H1 (cell line): ENCODE results near the gene GSTO1. TPM values are rescaled to one million over a fixed set of nuclear protein-coding genes. Genes with fewer than 3 reads are reported as not detected.

Experiments
- CTCF ChIA-PET: fragments of 300-600 bp; sonication (Branson Sonifier 250); formaldehyde crosslinking; loops from one replicate; lab custom pipeline; 2021; ENCODE audit not compliant: partially characterized antibody; lab: Charles Lee
- POLR2A ChIA-PET: fragments of 300-600 bp; sonication (Branson Sonifier 250); formaldehyde crosslinking; loops from one replicate; lab custom pipeline; 2021; ENCODE audit warnings: inconsistent platforms; ENCODE audit not compliant: partially characterized antibody; lab: Charles Lee
- DNase-seq, 2 experiments: peaks; one replicate each; pipeline versions ENCODE4 v3.0.0 to v3.0.0-alpha.2; 2010 to 2022; ENCODE audit warnings: low spot score in 2 of 2, low read depth in 1 of 2, mixed read lengths in 1 of 2
- FAIRE-seq: peaks from 2 replicates; lab custom pipeline; 2011; peaks lifted over from hg19 to GRCh38; lab: Jason Lieb, UNC
- H2AFZ ChIP-seq: 2 replicates; pipeline ENCODE4 v1.8.1; 2012; ENCODE audit warnings: low read length, inconsistent platforms
- H2AK5ac ChIP-seq: 2 replicates; pipeline ENCODE4 v1.6.1; 2013; ENCODE audit warnings: low read depth, low read length
- H2BK120ac ChIP-seq: replicated peaks from 2 replicates; pipeline ENCODE3; 2013; ENCODE audit warnings: low read depth, low read length, inconsistent platforms
- H2BK12ac ChIP-seq: 2 replicates; pipeline ENCODE4 v1.6.1; 2013; ENCODE audit warnings: low read depth, low read length
- H2BK15ac ChIP-seq: 2 replicates; pipeline ENCODE4 v1.6.1; 2013; ENCODE audit warnings: low read length
- H2BK20ac ChIP-seq: 2 replicates; pipeline ENCODE4 v1.6.1; 2013; ENCODE audit warnings: low read length
- H2BK5ac ChIP-seq: 2 replicates; pipeline ENCODE4 v1.6.1; 2013; ENCODE audit warnings: low read depth, low read length
- H3K14ac ChIP-seq: 2 replicates; pipeline ENCODE4 v1.6.1; 2013; ENCODE audit warnings: inconsistent platforms; ENCODE audit not compliant: insufficient read length
- H3K18ac ChIP-seq: 2 replicates; pipeline ENCODE4 v1.6.1; 2013; ENCODE audit warnings: low read length; ENCODE audit errors: extremely low read depth
- H3K23ac ChIP-seq: 2 replicates; pipeline ENCODE4 v1.6.1; 2013; ENCODE audit warnings: inconsistent platforms; ENCODE audit not compliant: insufficient read length
- H3K23me2 ChIP-seq: 2 replicates; pipeline ENCODE4 v1.6.1; 2013; ENCODE audit warnings: low read depth, low read length
- H3K27ac ChIP-seq: 2 replicates; pipeline ENCODE4 v1.6.1; 2011; ENCODE audit warnings: low read depth, low read length, inconsistent platforms
- H3K27me3 ChIP-seq, 4 experiments: replicated peaks in 1 of 4; 1 replicate in 1 of 4; 2 replicates in 3 of 4; pipeline versions ENCODE4 v1.6.1 to v1.8.1; 2011 to 2013; ENCODE audit warnings: low read length in 3 of 4, mild to moderate bottlenecking in 3 of 4, inconsistent platforms in 2 of 4, mixed read lengths in 2 of 4, moderate library complexity in 1 of 4; ENCODE audit not compliant: control insufficient read depth in 3 of 4, insufficient read depth in 3 of 4; ENCODE audit errors: extremely low read depth in 1 of 4
- H3K36me3 ChIP-seq, 4 experiments: 2 replicates each; pipeline versions ENCODE4 v1.6.1 to v1.8.1; 2011 to 2013; ENCODE audit warnings: mild to moderate bottlenecking in 4 of 4, low read length in 3 of 4, moderate library complexity in 2 of 4, control low read depth in 1 of 4, inconsistent platforms in 1 of 4; ENCODE audit not compliant: insufficient read depth in 4 of 4, control insufficient read depth in 2 of 4
- H3K4ac ChIP-seq: replicated peaks from 2 replicates; pipeline ENCODE3; 2013; ENCODE audit warnings: low read length, low read depth, mixed read lengths, inconsistent platforms; ENCODE audit not compliant: insufficient read length
- H3K4me1 ChIP-seq, 4 experiments: replicated peaks in 1 of 4; 1 replicate in 1 of 4; 2 replicates in 3 of 4; pipeline versions ENCODE4 v1.6.1 to v1.8.1; 2011 to 2013; ENCODE audit warnings: low read length in 3 of 4, inconsistent platforms in 2 of 4, mixed read lengths in 1 of 4; ENCODE audit not compliant: insufficient read depth in 4 of 4, control insufficient read depth in 3 of 4
- H3K4me2 ChIP-seq, 2 experiments: 2 replicates each; pipeline versions ENCODE4 v1.6.1 to v1.8.1; 2011 to 2013; ENCODE audit warnings: low read depth in 2 of 2, low read length in 2 of 2, control low read depth in 1 of 2, inconsistent platforms in 1 of 2, mild to moderate bottlenecking in 1 of 2; ENCODE audit not compliant: insufficient read depth in 1 of 2
- H3K4me3 ChIP-seq, 4 experiments: fragments of 200-600, 300-600 bp in 1 of 4; sonication (generic), shearing (Covaris generic), sonication (Bioruptor Twin) in 1 of 4; 2 replicates each; pipeline versions ENCODE4 v1.5.1 to v1.8.1; 2011 to 2016; ENCODE audit warnings: low read length in 4 of 4, low read depth in 3 of 4, control low read depth in 2 of 4, inconsistent platforms in 2 of 4, mild to moderate bottlenecking in 2 of 4, mixed read lengths in 1 of 4, moderate library complexity in 1 of 4; ENCODE audit not compliant: insufficient read depth in 2 of 4; ENCODE audit errors: extremely low read depth in 1 of 4
- H3K56ac ChIP-seq: replicated peaks from 2 replicates; pipeline ENCODE3; 2013; ENCODE audit warnings: low read depth, mild to moderate bottlenecking, mixed read lengths, low read length, inconsistent platforms; ENCODE audit not compliant: insufficient read length
- H3K79me1 ChIP-seq: 2 replicates; pipeline ENCODE4 v1.6.1; 2013; ENCODE audit warnings: low read depth, low read length, control low read depth
- H3K79me2 ChIP-seq, 2 experiments: 2 replicates each; pipeline versions ENCODE4 v1.6.1 to v1.8.1; 2012 to 2013; ENCODE audit warnings: low read length in 2 of 2, mild to moderate bottlenecking in 2 of 2, inconsistent platforms in 1 of 2; ENCODE audit not compliant: insufficient read depth in 2 of 2, control insufficient read depth in 1 of 2
- H3K9ac ChIP-seq, 4 experiments: replicated peaks in 1 of 4; 1 replicate in 1 of 4; 2 replicates in 3 of 4; pipeline versions ENCODE4 v1.6.1 to v1.8.1; 2011 to 2013; ENCODE audit warnings: low read depth in 3 of 4, low read length in 3 of 4, control low read depth in 2 of 4, mild to moderate bottlenecking in 2 of 4, moderate library complexity in 2 of 4, inconsistent platforms in 1 of 4; ENCODE audit errors: extremely low read depth in 1 of 4
- H3K9me3 ChIP-seq, 2 experiments: 2 replicates each; pipeline versions ENCODE4 v1.6.1 to v1.8.1; 2012 to 2013; ENCODE audit warnings: mild to moderate bottlenecking in 2 of 2, moderate library complexity in 2 of 2, control low read depth in 1 of 2, inconsistent platforms in 1 of 2, low read depth in 1 of 2, low read length in 1 of 2, mixed read lengths in 1 of 2; ENCODE audit not compliant: insufficient read depth in 2 of 2
- H4K20me1 ChIP-seq, 2 experiments: replicated peaks in 1 of 2; 2 replicates each; pipeline versions ENCODE3 to v1.8.1; 2011 to 2013; ENCODE audit warnings: inconsistent platforms in 2 of 2, low read length in 2 of 2, mild to moderate bottlenecking in 1 of 2; ENCODE audit not compliant: insufficient read depth in 2 of 2, control insufficient read depth in 1 of 2
- H4K5ac ChIP-seq: 2 replicates; pipeline ENCODE4 v1.6.1; 2013; ENCODE audit warnings: low read length, low read depth, mixed read lengths, inconsistent platforms; ENCODE audit not compliant: insufficient read length
- H4K8ac ChIP-seq: 2 replicates; pipeline ENCODE4 v1.8.0; 2013; ENCODE audit warnings: mild to moderate bottlenecking, moderate library complexity, low read length, inconsistent platforms; ENCODE audit not compliant: insufficient read depth; ENCODE audit errors: extremely low read depth
- H4K91ac ChIP-seq: replicated peaks from 2 replicates; pipeline ENCODE3; 2013; ENCODE audit warnings: low read length, mixed read lengths, inconsistent platforms; ENCODE audit not compliant: insufficient read length
- GTF2F1 ChIP-seq: IDR thresholded peaks from 2 replicates; pipeline ENCODE4 v1.6.1; 2012; ENCODE audit warnings: low read depth, low read length, improper control_type of control experiment, borderline replicate concordance
- SP1 ChIP-seq: IDR thresholded peaks from 2 replicates; pipeline ENCODE4 v1.6.1; 2011; ENCODE audit warnings: low read depth, low read length
- TEAD4 ChIP-seq: IDR thresholded peaks from 2 replicates; pipeline ENCODE4 v1.6.1; 2012; ENCODE audit warnings: low read depth, low read length, inconsistent platforms, mixed read lengths
- WGBS, 2 experiments: shearing (Covaris generic) in 1 of 2; methylation state at CpG; one replicate each; pipeline versions ENCODE4 v1.1.6 to v1.1.7; 2013 to 2015; ENCODE audit warnings: low lambda C conversion rate in 2 of 2, mixed read lengths in 2 of 2, inconsistent platforms in 1 of 2, low coverage in 1 of 2, missing lambda C conversion rate in 1 of 2; ENCODE audit not compliant: insufficient replicate concordance in 2 of 2, insufficient coverage in 1 of 2, insufficient read length in 1 of 2; ENCODE audit errors: extremely low coverage in 1 of 2, missing lambda C conversion rate in 1 of 2; 5-methylcytosine and 5-hydroxymethylcytosine counted together
- polyA plus RNA-seq, 7 experiments: library from polyadenylated mRNA; depleted of rRNA in 3 of 7; stranded (reverse) in 5 of 7; unstranded in 2 of 7; fragments of >200 nt in 5 of 7; fragments of 200-250 nt in 2 of 7; gene quantifications; 1 replicate in 5 of 7; 2 replicates in 1 of 7; 4 replicates in 1 of 7; pipeline versions ENCODE4 v1.2.1 to v1.2.3, GENCODE V29; 2011 to 2013; ENCODE audit warnings: missing spikeins in 2 of 7, mixed read lengths in 2 of 7
- total RNA-seq: library from RNA; stranded (reverse); fragmentation: NEBNext Ultra II Directional; extraction: Animal tissue kit (Norgen Biotek cat#: 25700); gene quantifications from 2 replicates; pipeline ENCODE4 v1.2.1, GENCODE V29; 2021

Gene GSTO1
- total and polyA plus RNA-seq, 2 of the 8 experiments (the other 6 are each of a cell fraction or from before 2014, with no cell fraction given) = 22.4 to 32.5 TPM

DNA sequence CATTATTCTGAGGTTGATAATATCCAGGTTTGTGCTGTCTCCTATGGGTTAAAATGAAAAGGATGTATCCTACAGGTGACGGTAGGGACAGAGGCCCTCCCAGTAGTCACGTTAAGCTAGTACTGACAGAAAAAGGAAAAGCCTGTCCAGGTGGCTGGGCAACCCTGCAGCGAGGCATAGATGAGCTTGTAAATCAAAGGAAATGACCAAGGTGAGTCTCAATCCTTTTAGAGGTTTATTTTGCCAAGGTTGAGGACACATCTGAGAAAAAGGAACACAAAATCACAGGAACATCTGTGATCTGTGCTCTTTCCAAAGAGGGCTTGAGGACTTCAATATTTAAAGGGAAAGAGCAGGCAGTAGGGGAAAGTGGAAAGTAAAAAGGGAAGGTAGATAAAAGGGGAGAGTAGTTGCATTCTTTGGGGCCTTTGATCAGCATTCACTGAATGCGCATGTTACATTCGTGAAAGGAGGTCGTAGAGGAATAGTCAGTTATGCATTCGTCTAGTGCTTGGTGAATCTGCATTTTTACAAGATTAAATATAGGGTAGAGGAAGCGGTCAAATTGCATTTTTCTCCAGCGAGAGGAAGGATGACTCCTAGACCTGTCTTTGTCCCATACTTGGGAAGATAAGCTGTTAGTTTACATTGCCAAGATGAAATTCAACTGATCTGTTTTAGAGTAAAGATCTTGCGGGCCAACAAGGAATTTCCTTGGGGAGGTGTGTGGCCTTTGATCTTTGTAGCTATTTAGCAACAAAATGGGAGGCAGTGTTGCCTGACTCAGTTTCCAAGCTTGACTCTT, 884 bp upstream of the GSTO1 start:
- Histone ChIP-seq H4K8ac (no peak overlapping the region), H3K23me2 (peaks cover 9% of the 10 kb centered on the region), H3K9ac (peak overlapping the region in 1 of 4 experiments; percentile 42; a peak in 1 of 7 replicates), H3K23ac (no peak overlapping the region), H2BK15ac (peak overlapping the region; percentile 16; the same call in 1 of the 2 replicates), H2BK120ac (no peak overlapping the region), H2AK5ac (no peak overlapping the region), H3K56ac (no peak overlapping the region), H3K27ac (no peak overlapping the region), H2BK5ac (no peak overlapping the region), H3K27me3 (peaks cover 0 to 9% (median 5%) of the 10 kb centered on the region in 4 experiments; a peak in 5 of 7 replicates), H4K5ac (peak overlapping the region; percentile 4), H2BK12ac (peak overlapping the region; percentile 41), H3K4me1 (peaks cover 5 to 22% (median 18%) of the 10 kb centered on the region in 4 experiments), H3K4ac (no peak overlapping the region), H3K4me3 (peak overlapping the region; percentile 70 to 76 (median 73); a peak in 7 of 8 replicates), H4K20me1 (peaks cover 0 to 7% of the 10 kb centered on the region in 2 experiments), H4K91ac (no peak overlapping the region), H3K79me1 (no peaks in the 10 kb centered on the region), H3K79me2 (no peaks in the 10 kb centered on the region), H3K36me3 (no peaks in the 10 kb centered on the region), H2AFZ (peak overlapping the region; percentile 60; the same call in 1 of the 2 replicates), H2BK20ac (no peak overlapping the region), H3K4me2 (peak overlapping the region; percentile 93 to 95), H3K9me3 (no peaks in the 10 kb centered on the region), H3K14ac (no peak overlapping the region), H3K18ac (no peak overlapping the region)
- TF ChIP-seq GTF2F1 (no peak), SP1 (0 out of 2 replicates have a peak, but pooled peaks have one; percentile 29), TEAD4 (peak; percentile 43; the same call in 1 of the 2 replicates)
- ChIA-PET POLR2A (interaction anchor here (0.6 to 7.7 kb wide), 11 partner anchors 9 to 220 kb away, joined by 3 to 81 read pairs (median 3); partner anchors contain the start of genes CFAP43, CFAP58, GSTO2 and ITPRIP), CTCF (interaction anchor here (0.5 to 4.4 kb wide), 10 partner anchors 9 to 272 kb away, joined by 3 to 21 read pairs (median 3); no protein-coding TSS in a partner anchor)
- WGBS, 2 experiments = 8% methylated on average over 10 of the region's 10 CpGs; no CpG with 5 or more reads in 1 of the 2 experiments
- no peak for FAIRE-seq
- DNase-seq = no peak
